Ectodermal cell (in vitro differentiated cells): ENCODE measurements around the gene PTPN9.
"Not testable (repeated sequence)": the region's sequence is repeated elsewhere in the genome, so short reads cannot be mapped to it uniquely, and the experiment has no call there.

Source experiments
- H3K27ac ChIP-seq: 2 replicates; pipeline ENCODE4 v1.7.0; 2013; ENCODE audit warnings: mild to moderate bottlenecking, low read depth, low read length; ENCODE audit not compliant: insufficient read depth, poor library complexity, severe bottlenecking
- H3K27me3 ChIP-seq: 2 replicates; pipeline ENCODE4 v1.7.0; 2013; ENCODE audit warnings: mild to moderate bottlenecking, low read length; ENCODE audit not compliant: insufficient read depth, control insufficient read depth, poor library complexity, severe bottlenecking
- H3K36me3 ChIP-seq: one replicate; pipeline ENCODE4 v1.7.0; 2013; ENCODE audit warnings: low read length; ENCODE audit not compliant: control insufficient read depth, insufficient read depth
- H3K4me1 ChIP-seq: one replicate; pipeline ENCODE4 v1.7.0; 2013; ENCODE audit warnings: low read length; ENCODE audit not compliant: control insufficient read depth, insufficient read depth
- H3K4me3 ChIP-seq: 2 replicates; pipeline ENCODE4 v1.7.0; 2013; ENCODE audit warnings: low read depth, low read length, control low read depth; ENCODE audit not compliant: insufficient read depth
- H3K9me3 ChIP-seq: 2 replicates; pipeline ENCODE4 v1.7.0; 2013; ENCODE audit warnings: mild to moderate bottlenecking, low read length, moderate library complexity; ENCODE audit not compliant: control insufficient read depth
- WGBS, 2 experiments: methylation state at CpG; one replicate each; pipeline ENCODE4 v1.1.7; 2013; ENCODE audit warnings: missing lambda C conversion rate in 2 of 2; 5-methylcytosine and 5-hydroxymethylcytosine counted together

Gene PTPN9

DNA sequence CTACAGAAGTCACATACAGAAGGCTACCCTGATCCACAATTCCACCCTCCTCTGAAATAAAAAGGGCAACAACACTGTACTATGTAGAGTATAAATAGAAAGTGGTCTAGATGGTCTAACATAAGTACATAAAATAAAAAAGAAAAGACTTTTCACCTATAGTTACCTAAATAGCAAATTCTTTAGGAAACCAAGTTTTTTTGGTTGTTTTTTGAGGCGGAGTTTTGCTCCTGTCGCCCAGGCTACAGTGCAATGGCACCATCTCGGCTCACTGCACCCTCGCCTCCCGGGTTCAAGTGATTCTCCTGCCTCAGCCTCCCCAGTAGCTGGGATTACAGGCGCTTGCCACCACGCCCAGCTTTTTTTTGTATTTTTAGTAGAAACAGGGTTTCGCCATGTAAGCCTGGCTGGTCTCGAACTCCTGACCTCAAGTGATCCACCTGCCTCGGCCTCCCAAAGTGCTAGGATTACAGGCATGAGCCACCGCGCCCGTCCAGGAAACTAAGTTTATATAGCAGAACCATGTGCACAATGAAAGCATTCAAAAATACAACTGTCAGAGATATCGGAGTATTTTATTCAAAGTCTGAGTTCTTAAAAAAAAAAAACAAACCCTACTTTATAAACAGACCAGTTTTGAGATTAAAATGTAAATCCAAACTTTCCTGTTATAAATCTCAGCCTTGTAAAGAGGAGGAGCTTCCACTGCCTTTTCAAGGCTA is 129.4 kb downstream of the PTPN9 start:
- WGBS, 2 experiments: 82 to 83% methylated on average over 14 of the region's 14 CpGs
- H3K27me3 ChIP-seq: no peaks in the 10 kb centered on the region

DNA sequence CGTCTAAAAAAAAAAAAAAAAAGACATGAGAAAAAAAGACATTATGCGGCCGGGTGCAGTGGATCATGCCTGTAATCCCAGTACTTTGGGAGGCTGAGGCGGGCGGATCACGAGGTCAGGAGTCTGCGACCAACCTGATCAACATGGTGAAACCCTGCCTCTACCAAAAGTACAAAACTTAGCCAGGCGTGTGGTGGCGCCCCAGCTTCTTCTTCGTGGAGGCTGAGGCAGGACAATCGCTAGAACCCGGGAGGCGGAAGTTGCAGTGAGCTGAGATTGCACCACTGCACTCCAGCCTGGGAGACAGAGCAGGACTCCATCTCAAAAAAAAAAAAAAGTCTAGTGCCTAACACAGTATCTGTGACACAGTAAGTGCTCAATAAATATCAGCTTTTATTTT is 130.9 kb downstream of the PTPN9 start:
- 92% methylated on average over 13 of the region's 13 CpGs for WGBS, 2 experiments
- H3K27me3 ChIP-seq, H3K36me3 ChIP-seq, H3K4me1 ChIP-seq, H3K27ac ChIP-seq, H3K9me3 ChIP-seq, H3K4me3 ChIP-seq: not testable (repeated sequence)

More for the DNA sequence above, 129.4 kb downstream of the PTPN9 start:
- Histone ChIP-seq H3K9me3 (no peaks in the 10 kb centered on the region), H3K36me3 (no peaks in the 10 kb centered on the region), H3K27ac (peak overlapping the region; percentile 93), H3K4me3 (peak overlapping the region; percentile 64), H3K4me1 (peaks cover 3% of the 10 kb centered on the region)

DNA sequence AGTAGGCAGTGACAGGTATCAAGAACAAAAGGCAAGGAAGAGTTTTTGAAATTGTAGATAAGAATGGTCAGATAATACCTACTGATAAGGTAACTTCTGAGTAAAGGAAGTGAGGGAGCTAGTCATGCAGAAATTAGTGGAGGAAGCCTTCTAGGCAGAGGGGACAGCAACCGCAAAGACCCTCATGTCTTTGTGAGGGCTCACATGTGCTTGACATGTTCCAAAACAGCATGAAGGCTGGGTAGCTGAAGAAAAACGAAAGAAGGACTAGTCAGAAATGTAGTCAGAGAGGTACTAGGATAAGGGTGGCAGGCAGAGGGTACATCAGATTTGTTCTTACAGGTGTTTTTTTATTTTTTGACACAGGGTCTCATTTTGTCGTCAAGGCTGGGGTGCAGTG is 133.0 kb downstream of the PTPN9 start:
- Histone ChIP-seq H3K27ac (no peak overlapping the region), H3K9me3 (no peaks in the 10 kb centered on the region), H3K4me3 (no peak overlapping the region), H3K27me3 (no peaks in the 10 kb centered on the region), H3K36me3 (peaks cover 9% of the 10 kb centered on the region), H3K4me1 (peaks cover 3% of the 10 kb centered on the region)
- WGBS, 2 experiments: 93 to 95% methylated on average over 3 of the region's 3 CpGs

DNA sequence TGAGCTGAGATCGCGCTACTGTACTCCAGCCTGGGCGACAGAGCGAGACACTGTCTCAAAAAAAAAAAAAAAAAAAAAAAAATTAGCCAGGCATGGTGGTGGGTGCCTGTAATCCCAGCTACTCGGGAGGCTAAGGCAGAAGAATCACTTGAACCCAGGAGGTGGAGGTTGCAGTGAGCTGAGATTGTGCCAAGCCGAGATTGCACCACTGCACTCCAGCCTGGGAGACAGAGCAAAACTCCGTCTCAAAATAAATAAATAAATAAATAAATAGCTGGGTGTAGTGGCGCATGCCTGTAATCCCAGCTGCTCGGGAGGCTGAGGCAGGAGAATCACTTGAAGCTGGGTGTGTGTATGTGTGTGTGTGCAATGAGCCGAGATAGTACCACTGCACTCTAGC is 133.8 kb downstream of the PTPN9 start:
- not testable (repeated sequence) for H3K36me3 ChIP-seq, H3K9me3 ChIP-seq, H3K4me3 ChIP-seq, H3K4me1 ChIP-seq, H3K27ac ChIP-seq, H3K27me3 ChIP-seq
- WGBS, 2 experiments: 94 to 96% methylated on average over 9 to 10 of the region's 10 CpGs

DNA sequence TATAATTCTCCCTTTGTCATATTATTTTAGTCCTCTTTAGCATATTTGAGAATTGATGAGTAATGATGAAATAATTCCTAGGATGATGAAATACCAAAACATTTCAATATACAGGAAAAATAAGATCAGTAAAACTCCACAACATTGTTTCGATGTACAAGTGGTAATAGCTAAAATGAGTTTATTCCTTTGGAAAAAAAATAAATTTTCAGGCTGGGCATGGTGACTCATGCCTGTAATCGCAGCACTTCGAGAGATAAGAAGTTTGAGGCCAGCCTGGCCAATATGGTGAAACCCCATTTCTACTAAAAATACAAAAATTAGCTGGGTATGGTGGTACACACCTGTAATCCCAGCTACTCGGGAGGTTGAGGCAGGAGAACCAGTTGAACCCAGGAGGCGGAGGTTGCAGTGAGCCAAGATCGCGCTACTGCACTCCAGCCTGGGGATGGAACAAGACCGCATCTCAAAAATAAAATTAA is 135.1 kb downstream of the PTPN9 start:
- H3K4me3 ChIP-seq, H3K27ac ChIP-seq, H3K9me3 ChIP-seq, H3K36me3 ChIP-seq, H3K27me3 ChIP-seq, H3K4me1 ChIP-seq: not testable (repeated sequence)
- 96 to 100% methylated on average over 7 to 8 of the region's 8 CpGs for WGBS, 2 experiments

DNA sequence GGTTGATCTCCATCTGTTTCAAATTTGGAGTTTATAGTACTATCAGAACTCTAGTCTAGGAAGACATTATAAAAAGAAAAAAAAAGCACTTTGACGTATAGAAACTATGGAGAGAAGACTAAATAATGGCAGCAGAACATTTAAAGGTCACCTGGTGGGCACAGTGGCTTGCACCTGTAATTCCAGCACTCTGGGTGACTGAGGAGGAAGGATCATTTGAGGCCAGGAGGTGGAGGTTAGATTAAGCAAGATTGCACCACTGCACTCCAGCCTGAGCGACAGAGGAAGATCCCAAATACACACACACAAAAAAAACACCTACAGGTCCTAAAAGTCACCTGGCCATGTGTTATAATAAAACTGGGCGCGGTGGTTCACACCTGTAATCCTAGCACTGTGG is 141.4 kb downstream of the PTPN9 start:
- no peak overlapping the region for H3K4me3 ChIP-seq
- H3K36me3 ChIP-seq: no peaks in the 10 kb centered on the region
- 95 to 96% methylated on average over 4 of the region's 4 CpGs for WGBS, 2 experiments
- H3K9me3 ChIP-seq: no peaks in the 10 kb centered on the region
- H3K27ac ChIP-seq: no peak overlapping the region
- H3K4me1 ChIP-seq: no peaks in the 10 kb centered on the region
- H3K27me3 ChIP-seq: no peaks in the 10 kb centered on the region

DNA sequence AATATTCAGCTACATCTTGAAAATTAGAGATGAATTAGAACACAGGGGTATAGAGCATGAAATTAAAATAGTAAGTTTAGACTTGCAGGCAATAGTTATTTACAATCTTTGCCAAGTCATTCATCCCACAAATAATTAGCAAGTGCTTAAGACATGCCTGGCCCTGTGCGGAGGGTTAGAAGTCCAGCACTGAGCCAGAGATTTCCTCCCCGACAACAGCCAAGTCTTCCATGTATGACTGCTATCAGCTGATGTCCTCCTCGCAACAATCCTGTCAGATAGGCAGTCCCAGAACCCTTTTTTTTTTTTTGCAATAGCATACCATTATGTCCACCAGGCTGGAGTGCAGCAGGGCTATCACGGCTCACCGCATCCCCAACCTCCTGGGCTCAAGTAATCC is 142.2 kb downstream of the PTPN9 start:
- Histone ChIP-seq H3K4me3 (no peak overlapping the region), H3K9me3 (no peaks in the 10 kb centered on the region), H3K4me1 (no peaks in the 10 kb centered on the region), H3K27me3 (no peaks in the 10 kb centered on the region), H3K36me3 (no peaks in the 10 kb centered on the region), H3K27ac (no peak overlapping the region)
- WGBS, 2 experiments: 95% methylated on average over 5 of the region's 5 CpGs

DNA sequence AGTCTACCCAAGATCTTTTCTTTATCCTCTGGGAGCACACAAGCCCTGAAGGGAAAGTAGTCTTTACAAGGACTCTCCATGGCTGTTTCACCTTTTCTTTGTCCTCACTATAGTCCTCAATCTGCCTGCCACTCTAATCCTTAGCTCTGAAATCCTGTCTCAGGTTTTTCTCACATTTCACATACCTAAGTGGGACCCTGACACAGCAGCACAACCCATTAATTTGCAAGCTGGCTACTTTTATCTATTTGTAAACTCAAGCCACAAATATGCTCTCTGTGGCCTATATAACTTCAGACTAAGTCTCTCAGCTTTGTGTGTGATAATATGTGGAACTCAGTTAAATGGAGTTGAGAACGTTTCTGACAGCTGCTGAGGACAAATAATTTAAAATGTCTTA is 147.4 kb downstream of the PTPN9 start:
- H3K36me3 ChIP-seq: peaks cover 11% of the 10 kb centered on the region
- H3K9me3 ChIP-seq: no peaks in the 10 kb centered on the region
- WGBS, 2 experiments: 86% methylated on average over 1 of the region's 1 CpG
- no peaks in the 10 kb centered on the region for H3K27me3 ChIP-seq
- no peaks in the 10 kb centered on the region for H3K4me1 ChIP-seq
- no peak overlapping the region for H3K4me3 ChIP-seq
- no peak overlapping the region for H3K27ac ChIP-seq

DNA sequence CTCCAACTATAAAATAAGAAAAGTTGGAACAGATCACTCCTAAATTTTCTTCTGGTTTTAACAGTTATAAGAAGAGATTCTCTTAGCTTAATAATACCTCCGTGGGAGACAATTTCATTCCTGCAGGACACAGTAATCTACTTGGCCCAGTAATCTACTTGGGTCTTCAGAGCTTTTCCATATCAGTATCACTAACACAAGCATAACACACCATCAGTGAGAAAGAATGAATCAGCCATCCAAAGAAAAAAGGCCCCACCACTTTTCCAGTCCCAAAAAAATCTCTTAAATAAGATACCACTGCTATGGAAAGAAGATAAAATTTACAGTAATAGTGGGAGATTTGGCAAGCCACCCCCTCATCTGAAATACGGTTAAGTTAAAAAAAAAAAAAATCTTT is 147.8 kb downstream of the PTPN9 start:
- WGBS, 2 experiments: 93 to 95% methylated on average over 2 of the region's 2 CpGs
- no peak overlapping the region for H3K4me3 ChIP-seq
- peaks cover 11% of the 10 kb centered on the region for H3K36me3 ChIP-seq
- H3K4me1 ChIP-seq: no peaks in the 10 kb centered on the region
- no peak overlapping the region for H3K27ac ChIP-seq
- no peaks in the 10 kb centered on the region for H3K9me3 ChIP-seq
- H3K27me3 ChIP-seq: no peaks in the 10 kb centered on the region

DNA sequence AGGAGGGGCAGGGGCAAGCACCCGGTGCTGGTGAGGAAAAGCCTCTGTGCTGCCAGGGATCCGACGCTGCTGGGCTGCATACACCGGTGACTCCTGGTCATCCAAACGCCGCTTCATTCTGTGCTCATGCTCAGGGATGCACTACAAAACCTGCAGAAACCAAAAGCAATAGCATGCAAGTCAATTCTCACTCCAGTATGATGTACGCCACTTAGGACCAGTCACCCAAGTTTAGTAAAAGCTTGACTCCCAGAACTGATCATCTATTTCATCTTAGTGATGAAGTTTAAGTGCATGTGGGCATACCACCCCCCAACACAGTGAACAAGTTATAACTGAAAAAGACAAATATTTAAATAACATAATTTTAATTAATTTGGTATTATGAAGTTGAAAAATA is 148.9 kb downstream of the PTPN9 start:
- H3K27ac ChIP-seq: no peak overlapping the region
- WGBS, 2 experiments: 96 to 97% methylated on average over 7 of the region's 7 CpGs
- no peaks in the 10 kb centered on the region for H3K4me1 ChIP-seq
- H3K4me3 ChIP-seq: no peak overlapping the region
- H3K9me3 ChIP-seq: no peaks in the 10 kb centered on the region
- no peaks in the 10 kb centered on the region for H3K27me3 ChIP-seq
- peaks cover 11% of the 10 kb centered on the region for H3K36me3 ChIP-seq

DNA sequence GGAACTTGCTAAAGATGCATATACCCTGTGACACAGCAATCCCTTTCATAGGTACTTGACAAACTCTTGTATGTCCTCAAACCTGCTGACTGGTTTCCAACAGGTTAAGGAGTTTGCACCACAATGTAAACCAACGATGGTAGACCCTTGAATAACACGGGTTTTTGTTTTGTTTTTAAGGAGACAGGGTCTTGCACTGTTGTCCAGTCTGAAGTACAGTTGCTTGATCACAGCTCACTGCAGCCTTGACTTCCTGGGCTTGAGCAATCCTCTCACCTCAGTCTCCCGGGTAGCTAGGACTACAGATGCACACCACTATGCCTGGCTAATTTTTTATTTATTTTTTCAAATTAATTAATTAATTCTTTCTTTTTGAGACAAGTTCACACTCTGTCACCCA is 151.0 kb downstream of the PTPN9 start:
- no peak overlapping the region for H3K27ac ChIP-seq
- no peak overlapping the region for H3K4me3 ChIP-seq
- H3K9me3 ChIP-seq: no peaks in the 10 kb centered on the region
- 91 to 93% methylated on average over 3 of the region's 3 CpGs for WGBS, 2 experiments
- no peaks in the 10 kb centered on the region for H3K27me3 ChIP-seq
- H3K4me1 ChIP-seq: no peaks in the 10 kb centered on the region
- H3K36me3 ChIP-seq: peaks cover 11% of the 10 kb centered on the region
